Caco-2 (cell line): ENCODE results near the gene SLC16A10. TPM values are rescaled to one million over a fixed set of nuclear protein-coding genes. Genes with fewer than 3 reads are reported as not detected.

Experiments
- BruUV-seq: library from RNA; stranded (reverse); fragments of 400-500 nt; replicated peaks from 2 replicates; lab custom pipeline; 2021; lab: Mats Ljungman, UMichigan
- CTCF ChIA-PET: fragments of 300-600 bp; sonication (Branson Sonifier 250); formaldehyde crosslinking; loops from one replicate; lab custom pipeline; 2022; ENCODE audit warnings: antibody characterized with exemption; lab: Charles Lee
- POLR2A ChIA-PET: fragments of 300-600 bp; sonication (Branson Sonifier 250); formaldehyde crosslinking; loops from one replicate; lab custom pipeline; 2022; ENCODE audit warnings: antibody characterized with exemption; lab: Charles Lee
- DNase-seq, 2 experiments: peaks; one replicate each; pipeline versions ENCODE4 v3.0.0 to v3.0.0-alpha.2; 2020 to 2022
- H3K27me3 ChIP-seq: replicated peaks from 2 replicates; pipeline ENCODE4 v1.6.0; 2011; ENCODE audit warnings: low read length; ENCODE audit not compliant: control insufficient read depth, insufficient read depth
- H3K36me3 ChIP-seq: 2 replicates; pipeline ENCODE4 v1.5.1; 2011; ENCODE audit warnings: low read length; ENCODE audit not compliant: control insufficient read depth, insufficient read depth
- H3K4me1 ChIP-seq: fragments of 250-450 bp; sonication (Bioruptor Pico); 2 replicates; pipeline ENCODE4 v1.5.1; 2020; ENCODE audit warnings: mild to moderate bottlenecking
- H3K4me3 ChIP-seq: 2 replicates; pipeline ENCODE4 v1.5.1; 2011; ENCODE audit warnings: low read depth, mild to moderate bottlenecking, control low read depth, low read length
- H3K9me3 ChIP-seq: fragments of 250-450 bp; sonication (Bioruptor Pico); 2 replicates; pipeline ENCODE4 v1.5.1; 2020; ENCODE audit warnings: mild to moderate bottlenecking, moderate library complexity
- H3K27ac Mint-ChIP-seq: one replicate; pipeline ENCODE4 v1.8.0; 2022; ENCODE audit warnings: mixed read lengths; ENCODE audit not compliant: unreplicated experiment
- H3K27me3 Mint-ChIP-seq: one replicate; pipeline ENCODE4 v1.8.0; 2022; ENCODE audit warnings: mixed read lengths; ENCODE audit not compliant: insufficient read depth, unreplicated experiment
- H3K36me3 Mint-ChIP-seq: one replicate; pipeline ENCODE4 v1.8.0; 2022; ENCODE audit warnings: mild to moderate bottlenecking, mixed read lengths; ENCODE audit not compliant: insufficient read depth, unreplicated experiment
- H3K4me1 Mint-ChIP-seq: one replicate; pipeline ENCODE4 v1.8.0; 2022; ENCODE audit warnings: low read depth, mixed read lengths; ENCODE audit not compliant: unreplicated experiment
- H3K4me3 Mint-ChIP-seq: one replicate; pipeline ENCODE4 v1.8.0; 2022; ENCODE audit warnings: mild to moderate bottlenecking, moderate library complexity, mixed read lengths; ENCODE audit not compliant: unreplicated experiment
- H3K9me3 Mint-ChIP-seq: one replicate; pipeline ENCODE4 v1.8.0; 2022; ENCODE audit warnings: mixed read lengths; ENCODE audit not compliant: unreplicated experiment
- intact Hi-C: fragments of 100-400 bp; cut with micrococcal nuclease; formaldehyde crosslinking; loops from one replicate; pipeline ENCODE4 v1.10.0; 2022; ENCODE audit not compliant: unreplicated experiment
- total RNA-seq: library from RNA; stranded (reverse); gene quantifications from 2 replicates; pipeline ENCODE4 v1.2.3, GENCODE V29; 2022
- TF ChIP-seq, protein P1 (sequence below), 2 experiments: fragments of 200-600 bp in 1 of 2; IDR thresholded peaks; 1 replicate in 1 of 2; 2 replicates in 1 of 2; pipeline versions ENCODE4 v1.5.1 to v1.8.0; 2011 to 2022; ENCODE audit warnings: antibody characterized with exemption in 1 of 2, control low read depth in 1 of 2, inconsistent platforms in 1 of 2, low read depth in 1 of 2, low read length in 1 of 2, mild to moderate bottlenecking in 1 of 2, moderate library complexity in 1 of 2; ENCODE audit not compliant: insufficient read depth in 1 of 2, severe bottlenecking in 1 of 2, unreplicated experiment in 1 of 2

Gene SLC16A10
- total RNA-seq, 1 experiment from 2014 or later: 14.2 TPM

DNA sequence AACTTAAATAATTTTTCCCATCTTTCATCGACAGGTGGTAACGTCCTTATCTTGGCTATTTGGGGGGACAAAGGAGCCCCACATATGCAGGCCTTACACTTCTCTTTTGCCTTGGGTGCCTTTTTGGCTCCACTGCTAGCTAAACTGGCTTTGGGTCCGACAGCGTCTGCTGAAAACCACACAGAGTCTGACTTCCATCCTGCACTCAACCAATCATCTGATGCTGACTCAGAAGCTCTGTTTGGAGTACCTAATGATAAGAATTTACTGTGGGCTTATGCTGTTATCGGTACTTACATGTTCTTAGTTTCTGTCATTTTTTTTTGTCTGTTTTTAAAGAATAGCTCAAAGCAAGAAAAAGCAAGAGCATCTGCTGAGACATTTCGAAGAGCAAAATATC is 178.5 kb downstream of the SLC16A10 start:
- no TSS peak for BruUV-seq
- H3K36me3 Mint-ChIP-seq: peaks cover 66% of the 10 kb centered on the region
- H3K9me3 ChIP-seq: no peaks in the 10 kb centered on the region
- ChIA-PET CTCF (no interaction called here), POLR2A (no interaction called here)
- H3K4me3 ChIP-seq: no peak overlapping the region
- peaks cover 3% of the 10 kb centered on the region for H3K4me1 Mint-ChIP-seq
- DNase-seq: no peak
- H3K27ac Mint-ChIP-seq: no peak overlapping the region
- no peaks in the 10 kb centered on the region for H3K9me3 Mint-ChIP-seq
- H3K27me3 ChIP-seq: no peaks in the 10 kb centered on the region
- no peaks in the 10 kb centered on the region for H3K4me1 ChIP-seq
- no peaks in the 10 kb centered on the region for H3K27me3 Mint-ChIP-seq
- TF ChIP-seq, protein P1, sequence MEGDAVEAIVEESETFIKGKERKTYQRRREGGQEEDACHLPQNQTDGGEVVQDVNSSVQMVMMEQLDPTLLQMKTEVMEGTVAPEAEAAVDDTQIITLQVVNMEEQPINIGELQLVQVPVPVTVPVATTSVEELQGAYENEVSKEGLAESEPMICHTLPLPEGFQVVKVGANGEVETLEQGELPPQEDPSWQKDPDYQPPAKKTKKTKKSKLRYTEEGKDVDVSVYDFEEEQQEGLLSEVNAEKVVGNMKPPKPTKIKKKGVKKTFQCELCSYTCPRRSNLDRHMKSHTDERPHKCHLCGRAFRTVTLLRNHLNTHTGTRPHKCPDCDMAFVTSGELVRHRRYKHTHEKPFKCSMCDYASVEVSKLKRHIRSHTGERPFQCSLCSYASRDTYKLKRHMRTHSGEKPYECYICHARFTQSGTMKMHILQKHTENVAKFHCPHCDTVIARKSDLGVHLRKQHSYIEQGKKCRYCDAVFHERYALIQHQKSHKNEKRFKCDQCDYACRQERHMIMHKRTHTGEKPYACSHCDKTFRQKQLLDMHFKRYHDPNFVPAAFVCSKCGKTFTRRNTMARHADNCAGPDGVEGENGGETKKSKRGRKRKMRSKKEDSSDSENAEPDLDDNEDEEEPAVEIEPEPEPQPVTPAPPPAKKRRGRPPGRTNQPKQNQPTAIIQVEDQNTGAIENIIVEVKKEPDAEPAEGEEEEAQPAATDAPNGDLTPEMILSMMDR (IDR thresholded peaks at IDR 0.05; ENCODE audit: insufficient read depth in 1 of 2, low read depth in 1 of 2, low read length in 1 of 2, severe bottlenecking in 1 of 2, unreplicated experiment in 1 of 2): no peak
- intact Hi-C loops: no loop called here
- H3K36me3 ChIP-seq: no peaks in the 10 kb centered on the region; the same call in 1 of the 2 replicates
- H3K4me3 Mint-ChIP-seq: no peak overlapping the region

DNA sequence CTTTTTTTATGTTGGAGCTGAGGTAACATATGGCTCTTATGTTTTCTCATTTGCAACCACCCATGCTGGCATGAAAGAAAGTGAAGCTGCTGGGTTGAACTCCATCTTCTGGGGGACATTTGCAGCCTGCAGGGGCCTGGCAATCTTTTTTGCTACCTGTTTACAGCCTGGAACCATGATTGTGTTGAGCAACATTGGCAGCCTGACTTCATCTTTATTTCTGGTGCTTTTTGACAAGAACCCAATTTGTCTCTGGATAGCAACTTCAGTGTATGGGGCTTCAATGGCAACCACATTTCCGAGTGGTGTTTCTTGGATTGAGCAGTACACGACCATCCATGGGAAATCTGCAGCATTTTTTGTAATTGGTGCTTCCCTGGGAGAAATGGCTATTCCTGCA is 179.0 kb downstream of the SLC16A10 start:
- no peaks in the 10 kb centered on the region for H3K9me3 Mint-ChIP-seq
- CTCF ChIA-PET: no interaction called here
- intact Hi-C loops: no loop called here

DNA sequence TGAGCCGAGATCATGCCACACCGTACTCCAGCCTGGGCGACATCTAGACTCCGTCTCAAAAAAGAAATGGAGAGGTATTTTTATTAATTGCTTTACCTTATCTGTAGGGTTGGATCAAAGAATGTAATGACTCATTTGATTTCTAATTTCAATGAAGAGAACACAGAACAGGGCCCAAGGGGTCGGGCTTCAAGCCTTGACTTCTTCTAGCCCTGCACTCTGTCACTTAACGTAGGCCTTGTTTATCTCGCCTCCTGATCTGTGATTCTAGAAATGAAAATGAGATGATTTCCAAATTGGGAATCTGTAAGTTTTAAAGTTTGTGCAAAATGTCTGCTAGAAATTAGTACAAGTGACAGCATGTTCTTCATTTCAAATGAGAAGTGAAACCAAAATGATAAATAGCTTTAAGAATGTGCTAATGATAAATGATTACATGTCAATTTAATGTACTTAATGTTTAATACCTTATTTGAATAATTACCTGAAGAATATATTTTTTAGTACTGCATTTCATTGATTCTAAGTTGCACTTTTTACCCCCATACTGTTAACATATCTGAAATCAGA is 180.5 kb downstream of the SLC16A10 start:
- Mint-ChIP-seq H3K36me3 (peaks cover 65% of the 10 kb centered on the region), H3K27me3 (no peaks in the 10 kb centered on the region), H3K27ac (no peak overlapping the region), H3K4me3 (no peak overlapping the region), H3K9me3 (no peaks in the 10 kb centered on the region), H3K4me1 (no peaks in the 10 kb centered on the region)
- TF ChIP-seq, protein P1 (IDR thresholded peaks at IDR 0.05; ENCODE audit: insufficient read depth in 1 of 2, low read depth in 1 of 2, low read length in 1 of 2, severe bottlenecking in 1 of 2, unreplicated experiment in 1 of 2): no peak
- POLR2A ChIA-PET: no interaction called here
- BruUV-seq: no TSS peak
- intact Hi-C loops: no loop called here
- Histone ChIP-seq H3K4me3 (no peak overlapping the region), H3K9me3 (no peaks in the 10 kb centered on the region), H3K4me1 (no peaks in the 10 kb centered on the region), H3K27me3 (no peaks in the 10 kb centered on the region), H3K36me3 (no peaks in the 10 kb centered on the region; the same call in 1 of the 2 replicates)
- no peak for DNase-seq
- CTCF ChIA-PET: no interaction called here

More for the DNA sequence above, 179.0 kb downstream of the SLC16A10 start:
- no peaks in the 10 kb centered on the region for H3K27me3 ChIP-seq
- H3K27ac Mint-ChIP-seq: no peak overlapping the region
- H3K4me3 Mint-ChIP-seq: no peak overlapping the region
- H3K4me1 Mint-ChIP-seq: no peaks in the 10 kb centered on the region
- no peaks in the 10 kb centered on the region for H3K27me3 Mint-ChIP-seq
- H3K4me3 ChIP-seq: no peak overlapping the region
- TF ChIP-seq, protein P1 (IDR thresholded peaks at IDR 0.05; ENCODE audit: insufficient read depth in 1 of 2, low read depth in 1 of 2, low read length in 1 of 2, severe bottlenecking in 1 of 2, unreplicated experiment in 1 of 2): no peak
- H3K36me3 ChIP-seq: no peaks in the 10 kb centered on the region; the same call in 1 of the 2 replicates
- no peak for DNase-seq
- H3K4me1 ChIP-seq: no peaks in the 10 kb centered on the region
- POLR2A ChIA-PET: no interaction called here
- peaks cover 66% of the 10 kb centered on the region for H3K36me3 Mint-ChIP-seq
- no peaks in the 10 kb centered on the region for H3K9me3 ChIP-seq
- BruUV-seq: no TSS peak
